Germinal center (tissue), 1 donor: ENCODE data around the gene LLGL2.
A peak's percentile ranks its signal among the peaks of the same experiment; 100 is the strongest.
"Not testable (repeated sequence)": the region's sequence is repeated elsewhere in the genome, so short reads cannot be mapped to it uniquely, and the experiment has no call there.

Source experiments
- DNase-seq: peaks from one replicate; pipeline ENCODE4 v3.0.0; 2012; ENCODE audit warnings: mixed read lengths, low spot score

Gene LLGL2

GRCh38 chr17:75524970-75525805, at the start of gene LLGL2:
Gene LLGL2, plus strand, starts transcription at chr17:75525697. Its CDS starts 17,730 bp downstream, at chr17:75543427.
- DNase-seq, result peak; percentile 98

GRCh38 chr17:75475851-75476250, 49.6 kb upstream of the LLGL2 start:
- no peak for DNase-seq

GRCh38 chr17:75476271-75476671, 49.2 kb upstream of the LLGL2 start:
- no peak for DNase-seq

GRCh38 chr17:75476752-75477489, 48.6 kb upstream of the LLGL2 start:
- DNase-seq, result no peak

- DNase-seq, result not testable (repeated sequence)
Observed at GRCh38 chr17:75477490-75477862, 48.0 kb upstream of the LLGL2 start.

- no peak for DNase-seq
Observed at GRCh38 chr17:75478508-75478907, 47.0 kb upstream of the LLGL2 start.

GRCh38 chr17:75480281-75480680, 45.2 kb upstream of the LLGL2 start:
- no peak for DNase-seq

GRCh38 chr17:75481194-75482068, 44.1 kb upstream of the LLGL2 start:
- DNase-seq, result no peak

GRCh38 chr17:75482098-75482942, 43.2 kb upstream of the LLGL2 start:
- no peak for DNase-seq

- no peak for DNase-seq
Observed at GRCh38 chr17:75485688-75486087, 39.8 kb upstream of the LLGL2 start.

GRCh38 chr17:75486151-75486550, 39.3 kb upstream of the LLGL2 start:
- no peak for DNase-seq

GRCh38 chr17:75486951-75487350, 38.5 kb upstream of the LLGL2 start:
- DNase-seq, result no peak

GRCh38 chr17:75487351-75488070, 38.0 kb upstream of the LLGL2 start:
- DNase-seq, result peak; percentile 60

- DNase-seq, result no peak
Observed at GRCh38 chr17:75488693-75489510, 36.6 kb upstream of the LLGL2 start.

- no peak for DNase-seq
Observed at GRCh38 chr17:75489511-75489955, 36.0 kb upstream of the LLGL2 start.

- no peak for DNase-seq
Observed at GRCh38 chr17:75490173-75490743, 35.2 kb upstream of the LLGL2 start.

GRCh38 chr17:75490953-75491649, 34.4 kb upstream of the LLGL2 start:
- no peak for DNase-seq

- DNase-seq, result no peak
Observed at GRCh38 chr17:75491680-75492079, 33.8 kb upstream of the LLGL2 start.
